ENCODE data around the gene TFF1.
"Not testable (repeated sequence)": the region's sequence is repeated elsewhere in the genome, so short reads cannot be mapped to it uniquely, and the experiment has no call there.

Gene TFF1

GRCh38 chr21:42366292-42367010 lies at the start of gene TFF1:
Gene TFF1 (minus strand): TSS chr21:42366535. CDS start chr21:42366495, 40 bp downstream.
- no peak for DNase-seq (ENCODE audit: low read depth, low spot score)

GRCh38 chr21:42414928-42415769 lies 48.8 kb upstream of the TFF1 start:
- peak; percentile 82 for DNase-seq (ENCODE audit: low read depth, low spot score)

GRCh38 chr21:42414553-42414927 lies 48.2 kb upstream of the TFF1 start:
- DNase-seq (ENCODE audit: low read depth, low spot score) = no peak

- DNase-seq (ENCODE audit: low read depth, low spot score) = no peak
Observed at GRCh38 chr21:42414066-42414465, 47.7 kb upstream of the TFF1 start.

GRCh38 chr21:42413500-42413899 lies 47.2 kb upstream of the TFF1 start:
- DNase-seq (ENCODE audit: low read depth, low spot score) = no peak

- no peak for DNase-seq (ENCODE audit: low read depth, low spot score)
Observed at GRCh38 chr21:42413093-42413492, 46.8 kb upstream of the TFF1 start.

GRCh38 chr21:42412636-42412933 lies 46.2 kb upstream of the TFF1 start:
- DNase-seq (ENCODE audit: low read depth, low spot score) = no peak

- no peak for DNase-seq (ENCODE audit: low read depth, low spot score)
Observed at GRCh38 chr21:42411891-42412635, 45.7 kb upstream of the TFF1 start.

- DNase-seq (ENCODE audit: low read depth, low spot score) = no peak
Observed at GRCh38 chr21:42411197-42411869, 45.0 kb upstream of the TFF1 start.

GRCh38 chr21:42409366-42409765 lies 43.0 kb upstream of the TFF1 start:
- DNase-seq (ENCODE audit: low read depth, low spot score) = no peak

- DNase-seq (ENCODE audit: low read depth, low spot score) = not testable (repeated sequence)
Observed at GRCh38 chr21:42408718-42409117, 42.4 kb upstream of the TFF1 start.

- no peak for DNase-seq (ENCODE audit: low read depth, low spot score)
Observed at GRCh38 chr21:42407476-42407875, 41.1 kb upstream of the TFF1 start.

- no peak for DNase-seq (ENCODE audit: low read depth, low spot score)
Observed at GRCh38 chr21:42406866-42407265, 40.5 kb upstream of the TFF1 start.

- DNase-seq (ENCODE audit: low read depth, low spot score) = no peak
Observed at GRCh38 chr21:42406201-42406621, 39.9 kb upstream of the TFF1 start.

- DNase-seq (ENCODE audit: low read depth, low spot score) = no peak
Observed at GRCh38 chr21:42405064-42406013, 39.0 kb upstream of the TFF1 start.

GRCh38 chr21:42404539-42404938 lies 38.2 kb upstream of the TFF1 start:
- DNase-seq (ENCODE audit: low read depth, low spot score) = no peak

GRCh38 chr21:42403611-42404231 lies 37.4 kb upstream of the TFF1 start, which contains the start of gene UBASH3A:
Gene UBASH3A (plus strand): TSS chr21:42403902. CDS start chr21:42403946, 44 bp downstream.
- DNase-seq (ENCODE audit: low read depth, low spot score) = no peak

GRCh38 chr21:42401820-42402251 lies 35.5 kb upstream of the TFF1 start:
- no peak for DNase-seq (ENCODE audit: low read depth, low spot score)

- DNase-seq (ENCODE audit: low read depth, low spot score) = no peak
Observed at GRCh38 chr21:42401154-42401553, 34.8 kb upstream of the TFF1 start.

GRCh38 chr21:42400525-42400924 lies 34.2 kb upstream of the TFF1 start:
- DNase-seq (ENCODE audit: low read depth, low spot score) = no peak
